H9 (cell line): ENCODE results near the gene UPF1. TPM values are rescaled to one million over a fixed set of nuclear protein-coding genes. Genes with fewer than 3 reads are reported as not detected.

Source experiments
- DNase-seq: peaks from one replicate; pipeline ENCODE4 v3.0.0-alpha.2; 2017
- H2AFZ ChIP-seq: one replicate; pipeline ENCODE4 v1.6.1; 2013; ENCODE audit warnings: mild to moderate bottlenecking, low read length, control low read depth, moderate library complexity
- H2AK5ac ChIP-seq: 2 replicates; pipeline ENCODE4 v1.6.1; 2013; ENCODE audit warnings: low read length, control low read depth, mixed read lengths; ENCODE audit not compliant: insufficient read length
- H2BK120ac ChIP-seq: one replicate; pipeline ENCODE4 v1.6.1; 2013; ENCODE audit warnings: low read depth, mild to moderate bottlenecking, low read length, control low read depth, inconsistent platforms; ENCODE audit not compliant: poor library complexity, severe bottlenecking
- H2BK12ac ChIP-seq: 2 replicates; pipeline ENCODE4 v1.6.1; 2013; ENCODE audit warnings: low read length, control low read depth, mixed read lengths, low read depth; ENCODE audit not compliant: insufficient read length
- H2BK15ac ChIP-seq: 2 replicates; pipeline ENCODE4 v1.6.1; 2013; ENCODE audit warnings: low read depth, low read length, control low read depth
- H2BK20ac ChIP-seq: one replicate; pipeline ENCODE4 v1.6.1; 2013; ENCODE audit warnings: low read depth, mild to moderate bottlenecking, low read length, control low read depth, inconsistent platforms; ENCODE audit not compliant: poor library complexity, severe bottlenecking
- H2BK5ac ChIP-seq: 2 replicates; pipeline ENCODE4 v1.6.1; 2013; ENCODE audit warnings: low read length, control low read depth, mixed read lengths; ENCODE audit not compliant: insufficient read length
- H3K14ac ChIP-seq: 2 replicates; pipeline ENCODE4 v1.6.1; 2013; ENCODE audit warnings: low read length, control low read depth; ENCODE audit not compliant: insufficient read depth
- H3K18ac ChIP-seq: 2 replicates; pipeline ENCODE4 v1.6.1; 2013; ENCODE audit warnings: low read depth, mild to moderate bottlenecking, mixed read lengths, low read length, control low read depth; ENCODE audit not compliant: insufficient read length
- H3K23ac ChIP-seq: 2 replicates; pipeline ENCODE4 v1.6.1; 2013; ENCODE audit warnings: low read length, control low read depth, mixed read lengths, low read depth; ENCODE audit not compliant: insufficient read length
- H3K23me2 ChIP-seq: 2 replicates; pipeline ENCODE4 v1.6.1; 2013; ENCODE audit warnings: low read depth, mild to moderate bottlenecking, mixed read lengths, low read length, control low read depth; ENCODE audit not compliant: insufficient read length, poor library complexity, severe bottlenecking
- H3K27ac ChIP-seq: 2 replicates; pipeline ENCODE4 v1.5.1; 2013; ENCODE audit warnings: low read length, control low read depth, mixed read lengths, low read depth; ENCODE audit not compliant: insufficient read length
- H3K27me3 ChIP-seq: 2 replicates; pipeline ENCODE4 v1.6.1; 2013; ENCODE audit warnings: low read length, control low read depth, inconsistent platforms; ENCODE audit not compliant: insufficient read depth
- H3K4ac ChIP-seq: 2 replicates; pipeline ENCODE4 v1.6.1; 2013; ENCODE audit warnings: low read depth, mild to moderate bottlenecking, control low read depth, inconsistent platforms, low read length, moderate library complexity
- H3K4me1 ChIP-seq: 2 replicates; pipeline ENCODE4 v1.6.1; 2013; ENCODE audit warnings: low read length, control low read depth, inconsistent platforms; ENCODE audit not compliant: insufficient read depth
- H3K4me2 ChIP-seq: 2 replicates; pipeline ENCODE4 v1.6.1; 2013; ENCODE audit warnings: low read length, control low read depth, mixed read lengths; ENCODE audit not compliant: insufficient read length, insufficient read depth
- H3K56ac ChIP-seq: 2 replicates; pipeline ENCODE4 v1.6.1; 2013; ENCODE audit warnings: low read depth, mild to moderate bottlenecking, mixed read lengths, low read length, control low read depth; ENCODE audit not compliant: insufficient read length
- H3K79me1 ChIP-seq: 2 replicates; pipeline ENCODE4 v1.6.1; 2013; ENCODE audit warnings: low read depth, mild to moderate bottlenecking, moderate library complexity, low read length, control low read depth, inconsistent platforms; ENCODE audit not compliant: insufficient read depth, poor library complexity, severe bottlenecking
- H3K79me2 ChIP-seq: 2 replicates; pipeline ENCODE4 v1.6.1; 2013; ENCODE audit warnings: low read length, control low read depth, inconsistent platforms; ENCODE audit not compliant: insufficient read depth
- H3K9ac ChIP-seq: 2 replicates; pipeline ENCODE4 v1.6.1; 2013; ENCODE audit warnings: low read length, control low read depth, mixed read lengths; ENCODE audit not compliant: insufficient read length; ENCODE audit errors: extremely low read depth
- H3K9me3 ChIP-seq: one replicate; pipeline ENCODE4 v1.6.1; 2013; ENCODE audit warnings: low read depth, low read length, inconsistent platforms; ENCODE audit not compliant: control insufficient read depth
- H3T11ph ChIP-seq: one replicate; pipeline ENCODE4 v1.6.1; 2013; ENCODE audit warnings: mild to moderate bottlenecking, low read length, control low read depth, inconsistent platforms
- H4K20me1 ChIP-seq: one replicate; pipeline ENCODE4 v1.6.1; 2013; ENCODE audit not compliant: control insufficient read depth, insufficient read length, insufficient read depth
- H4K5ac ChIP-seq: 2 replicates; pipeline ENCODE4 v1.6.1; 2013; ENCODE audit warnings: low read depth, mild to moderate bottlenecking, mixed read lengths, low read length, control low read depth; ENCODE audit not compliant: insufficient read length
- H4K8ac ChIP-seq: replicated peaks from 2 replicates; pipeline ENCODE4 v1.6.1; 2013; ENCODE audit warnings: low read length, control low read depth, mixed read lengths, low read depth; ENCODE audit not compliant: insufficient read length
- H4K91ac ChIP-seq: 2 replicates; pipeline ENCODE4 v1.6.1; 2013; ENCODE audit warnings: low read depth, mild to moderate bottlenecking, moderate library complexity, mixed read lengths, low read length, control low read depth; ENCODE audit not compliant: insufficient read length
- H3K27ac Mint-ChIP-seq, 3 experiments: 2 replicates in 2 of 3; 3 replicates in 1 of 3; pipeline ENCODE4 v1.8.0; 2020 to 2021; ENCODE audit warnings: mixed read lengths in 3 of 3, mild to moderate bottlenecking in 1 of 3, moderate library complexity in 1 of 3
- H3K27me3 Mint-ChIP-seq: 2 replicates; pipeline ENCODE4 v1.8.0; 2021; ENCODE audit warnings: low read depth, mild to moderate bottlenecking, moderate library complexity, mixed read lengths
- H3K36me3 Mint-ChIP-seq, 3 experiments: 2 replicates in 2 of 3; 3 replicates in 1 of 3; pipeline ENCODE4 v1.8.0; 2020 to 2021; ENCODE audit warnings: low read depth in 3 of 3, mixed read lengths in 3 of 3; ENCODE audit not compliant: insufficient read depth in 1 of 3
- H3K4me1 Mint-ChIP-seq, 2 experiments: 2 replicates each; pipeline ENCODE4 v1.8.0; 2020; ENCODE audit warnings: mixed read lengths in 2 of 2
- H3K4me3 Mint-ChIP-seq, 2 experiments: 2 replicates in 1 of 2; 3 replicates in 1 of 2; pipeline ENCODE4 v1.8.0; 2020 to 2021; ENCODE audit warnings: mild to moderate bottlenecking in 2 of 2, mixed read lengths in 2 of 2, moderate library complexity in 1 of 2
- H3K9me3 Mint-ChIP-seq, 2 experiments: 2 replicates in 1 of 2; 3 replicates in 1 of 2; pipeline ENCODE4 v1.8.0; 2020; ENCODE audit warnings: mild to moderate bottlenecking in 2 of 2, mixed read lengths in 2 of 2, moderate library complexity in 1 of 2
- CTCF ChIP-seq: fragments of 200-600 bp; sonication (generic); conservative IDR thresholded peaks from 3 replicates; pipeline ENCODE4 v1.8.0; 2021; ENCODE audit warnings: antibody characterized with exemption, mild to moderate bottlenecking
- WGBS: extraction: QIAGEN DNeasy Blood & Tissue Kit; methylation state at CpG from one replicate; pipeline ENCODE4 v1.1.7; 2013; ENCODE audit warnings: missing lambda C conversion rate, low lambda C conversion rate, mixed read lengths; ENCODE audit not compliant: insufficient read length; ENCODE audit errors: extremely low coverage; 5-methylcytosine and 5-hydroxymethylcytosine counted together
- total RNA-seq: library from RNA; stranded (reverse); gene quantifications from 2 replicates; pipeline ENCODE4 v1.2.1, GENCODE V29; 2021

UPF1 gene
- total RNA-seq, 1 experiment from 2014 or later: 85.4 TPM

DNA sequence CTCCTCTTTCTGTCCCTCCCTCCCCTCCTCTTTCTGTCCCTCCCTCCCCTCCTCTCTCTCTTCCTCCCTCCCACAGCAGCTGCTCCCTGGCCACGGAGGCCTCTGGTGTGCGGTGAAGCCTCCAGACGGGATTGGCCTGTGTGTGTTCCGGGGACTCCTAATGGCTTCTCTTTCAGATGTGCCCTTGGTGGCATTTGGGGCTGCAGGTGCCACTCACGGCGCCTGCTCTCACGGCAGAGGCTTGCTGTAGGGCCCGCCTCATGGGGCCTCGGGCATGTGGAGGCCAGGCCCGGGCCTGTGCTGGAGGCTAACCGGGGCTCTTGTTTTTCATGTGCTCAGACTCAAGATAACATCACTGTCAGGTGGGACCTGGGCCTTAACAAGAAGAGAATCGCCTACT lies 20.9 kb downstream of the UPF1 start:
- no peak overlapping the region for H3K9ac ChIP-seq
- no peak overlapping the region for H3K27ac ChIP-seq
- H2BK5ac ChIP-seq: no peak overlapping the region
- H3K23ac ChIP-seq: no peak overlapping the region
- H4K5ac ChIP-seq: no peak overlapping the region
- no peak overlapping the region for H3T11ph ChIP-seq
- peaks cover 58 to 97% (median 91%) of the 10 kb centered on the region in 3 experiments for H3K36me3 Mint-ChIP-seq
- H3K9me3 Mint-ChIP-seq: no peaks in the 10 kb centered on the region; a peak in 1 of 5 replicates
- no peak for DNase-seq
- no peak overlapping the region for H2BK120ac ChIP-seq
- H2AK5ac ChIP-seq: no peak overlapping the region
- H3K14ac ChIP-seq: no peak overlapping the region
- H3K27ac Mint-ChIP-seq: no peak overlapping the region
- no peaks in the 10 kb centered on the region for H3K23me2 ChIP-seq
- H3K4me1 ChIP-seq: no peaks in the 10 kb centered on the region
- H4K91ac ChIP-seq: no peak overlapping the region
- H4K20me1 ChIP-seq: no peaks in the 10 kb centered on the region
- H3K9me3 ChIP-seq: no peaks in the 10 kb centered on the region
- no peaks in the 10 kb centered on the region; the same call in 1 of the 2 replicates for H3K79me2 ChIP-seq
- H3K4me2 ChIP-seq: no peak overlapping the region
- H2BK20ac ChIP-seq: no peak overlapping the region
- no peak overlapping the region for H2BK12ac ChIP-seq
- H3K56ac ChIP-seq: no peak overlapping the region
- H3K18ac ChIP-seq: no peak overlapping the region
- no peak overlapping the region for H3K4me3 Mint-ChIP-seq
- peaks cover 5% of the 10 kb centered on the region for H3K79me1 ChIP-seq
- no peak overlapping the region for H2BK15ac ChIP-seq
- no peak for TF ChIP-seq CTCF
- H3K27me3 Mint-ChIP-seq: no peaks in the 10 kb centered on the region
- no peak overlapping the region for H2AFZ ChIP-seq
- H4K8ac ChIP-seq: no peak overlapping the region
- WGBS: no CpG with 5 or more reads among the region's 12 CpGs
- H3K4ac ChIP-seq: no peak overlapping the region
- no peaks in the 10 kb centered on the region for H3K4me1 Mint-ChIP-seq
- H3K27me3 ChIP-seq: no peaks in the 10 kb centered on the region
